HEK293 (cell line): ENCODE results near the gene AKAP17A.
A peak's percentile ranks its signal among the peaks of the same experiment; 100 is the strongest.

Source experiments
- GLIS2 ChIP-seq: fragments of 450-650 bp; formaldehyde crosslinking; IDR thresholded peaks from 2 replicates; pipeline ENCODE4 v1.5.1; 2016; ENCODE audit warnings: missing biosample characterization, missing genetic modification characterization
- INSM2 ChIP-seq: fragments of 450-650 bp; formaldehyde crosslinking; IDR thresholded peaks from 2 replicates; pipeline ENCODE4 v1.5.1; 2016; ENCODE audit warnings: missing biosample characterization, missing genetic modification characterization
- KLF9 ChIP-seq: fragments of 450-650 bp; formaldehyde crosslinking; IDR thresholded peaks from 2 replicates; pipeline ENCODE4 v1.5.1; 2016; ENCODE audit warnings: missing biosample characterization, missing genetic modification characterization, low read depth
- MYNN ChIP-seq: fragments of 450-650 bp; formaldehyde crosslinking; IDR thresholded peaks from 2 replicates; pipeline ENCODE4 v1.5.1; 2016; ENCODE audit warnings: missing biosample characterization, missing genetic modification characterization, borderline replicate concordance
- PRDM6 ChIP-seq: fragments of 450-650 bp; formaldehyde crosslinking; IDR thresholded peaks from 2 replicates; pipeline ENCODE4 v1.5.1; 2017; ENCODE audit warnings: missing biosample characterization, missing genetic modification characterization
- SETDB1 ChIP-seq: IDR thresholded peaks from one replicate; pipeline ENCODE4 v1.6.1; 2017; ENCODE audit warnings: mild to moderate bottlenecking, low read length, moderate library complexity, mixed read lengths; ENCODE audit not compliant: insufficient read length
- SP3 ChIP-seq: fragments of 450-650 bp; formaldehyde crosslinking; IDR thresholded peaks from 2 replicates; pipeline ENCODE4 v1.5.1; 2016; ENCODE audit warnings: missing biosample characterization, missing genetic modification characterization
- TSHZ1 ChIP-seq: fragments of 450-650 bp; formaldehyde crosslinking; IDR thresholded peaks from 2 replicates; pipeline ENCODE4 v1.5.1; 2016; ENCODE audit warnings: missing biosample characterization, missing genetic modification characterization, borderline replicate concordance
- YY2 ChIP-seq: fragments of 450-650 bp; formaldehyde crosslinking; IDR thresholded peaks from 2 replicates; pipeline ENCODE4 v1.5.1; 2016; ENCODE audit warnings: missing biosample characterization, missing genetic modification characterization
- ZEB2 ChIP-seq: fragments of 450-650 bp; formaldehyde crosslinking; IDR thresholded peaks from 2 replicates; pipeline ENCODE4 v1.5.1; 2016; ENCODE audit warnings: missing biosample characterization, missing genetic modification characterization
- ZNF114 ChIP-seq: fragments of 450-650 bp; formaldehyde crosslinking; IDR thresholded peaks from 2 replicates; pipeline ENCODE4 v1.5.0; 2017; ENCODE audit warnings: missing biosample characterization, missing genetic modification characterization
- ZNF169 ChIP-seq: fragments of 450-650 bp; formaldehyde crosslinking; IDR thresholded peaks from 2 replicates; pipeline ENCODE4 v1.5.1; 2016; ENCODE audit warnings: missing biosample characterization, missing genetic modification characterization
- ZNF26 ChIP-seq: fragments of 450-650 bp; formaldehyde crosslinking; IDR thresholded peaks from 2 replicates; pipeline ENCODE4 v1.5.1; 2016; ENCODE audit warnings: missing biosample characterization, missing genetic modification characterization
- ZNF274 ChIP-seq, 2 experiments: fragments of 200-500 bp in 1 of 2; fragments of 450-650 bp in 1 of 2; sonication (Bioruptor generic) in 1 of 2; formaldehyde crosslinking in 1 of 2; IDR thresholded peaks; 2 replicates each; pipeline versions ENCODE4 v1.5.1 to v1.6.1; 2014 to 2016; ENCODE audit warnings: borderline replicate concordance in 1 of 2, inconsistent platforms in 1 of 2, low read length in 1 of 2, missing biosample characterization in 1 of 2, missing genetic modification characterization in 1 of 2
- ZNF292 ChIP-seq: fragments of 450-650 bp; formaldehyde crosslinking; IDR thresholded peaks from 2 replicates; pipeline ENCODE4 v1.5.1; 2016; ENCODE audit warnings: low read depth, missing biosample characterization, missing genetic modification characterization, borderline replicate concordance
- ZNF37A ChIP-seq: fragments of 450-650 bp; IDR thresholded peaks from 2 replicates; pipeline ENCODE4 v1.5.1; 2018; ENCODE audit warnings: missing biosample characterization, missing genetic modification characterization
- ZNF404 ChIP-seq: fragments of 450-650 bp; formaldehyde crosslinking; IDR thresholded peaks from 2 replicates; pipeline ENCODE4 v1.5.1; 2017; ENCODE audit warnings: missing biosample characterization, missing genetic modification characterization
- ZNF510 ChIP-seq: fragments of 450-650 bp; formaldehyde crosslinking; IDR thresholded peaks from 2 replicates; pipeline ENCODE4 v1.5.1; 2018; ENCODE audit warnings: mild to moderate bottlenecking, missing genetic modification characterization, missing biosample characterization; ENCODE audit not compliant: insufficient replicate concordance
- ZNF529 ChIP-seq: fragments of 450-650 bp; formaldehyde crosslinking; IDR thresholded peaks from 2 replicates; pipeline ENCODE4 v1.5.1; 2017; ENCODE audit warnings: missing genetic modification characterization, missing biosample characterization; ENCODE audit not compliant: insufficient replicate concordance
- ZNF555 ChIP-seq: fragments of 450-650 bp; formaldehyde crosslinking; conservative IDR thresholded peaks from 2 replicates; pipeline ENCODE4 v1.5.1; 2017; ENCODE audit warnings: missing biosample characterization, mild to moderate bottlenecking, missing genetic modification characterization, inconsistent platforms
- ZNF558 ChIP-seq: fragments of 450-650 bp; formaldehyde crosslinking; IDR thresholded peaks from 2 replicates; pipeline ENCODE4 v1.5.1; 2016; ENCODE audit warnings: missing biosample characterization, missing genetic modification characterization
- ZNF561 ChIP-seq: fragments of 450-650 bp; IDR thresholded peaks from 2 replicates; pipeline ENCODE4 v1.5.1; 2018; ENCODE audit warnings: missing biosample characterization, missing genetic modification characterization, borderline replicate concordance
- ZNF664 ChIP-seq: fragments of 450-650 bp; formaldehyde crosslinking; IDR thresholded peaks from 2 replicates; pipeline ENCODE4 v1.5.1; 2016; ENCODE audit warnings: missing biosample characterization, missing genetic modification characterization
- ZNF677 ChIP-seq: fragments of 450-650 bp; IDR thresholded peaks from 2 replicates; pipeline ENCODE4 v1.5.0; 2018; ENCODE audit warnings: missing biosample characterization, mild to moderate bottlenecking, missing genetic modification characterization, moderate library complexity
- ZNF707 ChIP-seq: fragments of 450-650 bp; formaldehyde crosslinking; IDR thresholded peaks from 2 replicates; pipeline ENCODE4 v1.5.1; 2016; ENCODE audit warnings: missing biosample characterization, missing genetic modification characterization
- ZNF747 ChIP-seq: fragments of 450-650 bp; formaldehyde crosslinking; IDR thresholded peaks from 2 replicates; pipeline ENCODE4 v1.5.1; 2016; ENCODE audit warnings: missing biosample characterization, missing genetic modification characterization
- ZNF776 ChIP-seq: fragments of 450-650 bp; formaldehyde crosslinking; IDR thresholded peaks from 2 replicates; pipeline ENCODE4 v1.5.0; 2017; ENCODE audit warnings: missing biosample characterization, missing genetic modification characterization, borderline replicate concordance
- ZSCAN4 ChIP-seq: fragments of 450-650 bp; formaldehyde crosslinking; IDR thresholded peaks from 2 replicates; pipeline ENCODE4 v1.5.1; 2017; ENCODE audit warnings: missing biosample characterization, missing genetic modification characterization
- TF ChIP-seq, protein P1 (sequence below): fragments of 450-650 bp; formaldehyde crosslinking; IDR thresholded peaks from 2 replicates; pipeline ENCODE4 v1.5.1; 2016; ENCODE audit warnings: missing biosample characterization, missing genetic modification characterization

The AKAP17A gene

GRCh38 chrX:1582686-1583437 lies 8.5 kb upstream of the AKAP17A start (continued):
- TF ChIP-seq TSHZ1 (tag by site-specific recombination): peak; percentile 62; the same call in 1 of the 2 replicates
- TF ChIP-seq ZNF510: no peak
- TF ChIP-seq ZNF558 (tag by site-specific recombination): 0 out of 2 replicates have a peak, but pooled peaks have one; percentile 23
- TF ChIP-seq ZEB2: peak; percentile 92
- no peak; the same call in 1 of the 2 replicates for TF ChIP-seq ZSCAN4 (tag by site-specific recombination)
- TF ChIP-seq YY2 (tag by site-specific recombination): no peak
- TF ChIP-seq ZNF292 (tag by site-specific recombination): no peak
- no peak for TF ChIP-seq MYNN (tag by site-specific recombination)
- TF ChIP-seq ZNF37A (tag by site-specific recombination): no peak
- no peak for TF ChIP-seq ZNF747 (tag by site-specific recombination)
- TF ChIP-seq ZNF26: no peak
- no peak for TF ChIP-seq ZNF404 (tag by site-specific recombination)
- TF ChIP-seq SP3 (tag by site-specific recombination): peak; percentile 39; the same call in 1 of the 2 replicates
- TF ChIP-seq GLIS2: peak; percentile 60
- no peak for TF ChIP-seq ZNF677
- TF ChIP-seq ZNF529 (tag by site-specific recombination): no peak
- no peak for TF ChIP-seq ZNF274 (IDR thresholded peaks at IDR 0.05; ENCODE audit: low read length)
- no peak for TF ChIP-seq ZNF274 (tag by site-specific recombination; IDR thresholded peaks at IDR 0.05; ENCODE audit: borderline replicate concordance)
- TF ChIP-seq ZNF169 (tag by site-specific recombination): no peak
- peak; percentile 40 for TF ChIP-seq SETDB1
- no peak for TF ChIP-seq PRDM6 (tag by site-specific recombination)
- TF ChIP-seq ZNF561 (tag by site-specific recombination): no peak
- no peak for TF ChIP-seq ZNF776
- TF ChIP-seq, protein P1, sequence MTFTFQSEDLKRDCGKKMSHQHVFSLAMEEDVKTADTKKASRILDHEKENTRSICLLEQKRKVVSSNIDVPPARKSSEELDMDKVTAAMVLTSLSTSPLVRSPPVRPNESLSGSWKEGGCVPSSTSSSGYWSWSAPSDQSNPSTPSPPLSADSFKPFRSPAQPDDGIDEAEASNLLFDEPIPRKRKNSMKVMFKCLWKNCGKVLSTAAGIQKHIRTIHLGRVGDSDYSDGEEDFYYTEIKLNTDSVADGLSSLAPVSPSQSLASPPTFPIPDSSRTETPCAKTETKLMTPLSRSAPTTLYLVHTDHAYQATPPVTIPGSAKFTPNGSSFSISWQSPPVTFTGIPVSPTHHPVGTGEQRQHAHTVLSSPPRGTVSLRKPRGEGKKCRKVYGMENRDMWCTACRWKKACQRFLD (tag by site-specific recombination): no peak
- TF ChIP-seq KLF9 (tag by site-specific recombination): no peak
- TF ChIP-seq ZNF114: no peak
- TF ChIP-seq ZNF707 (tag by site-specific recombination): no peak
- TF ChIP-seq ZNF555 (tag by site-specific recombination): no peak
- TF ChIP-seq INSM2 (tag by site-specific recombination): peak; percentile 74; the same call in 1 of the 2 replicates
- no peak for TF ChIP-seq ZNF664 (tag by site-specific recombination)
